ENCODE data around the gene SAP30BP. TPM values are rescaled to one million over a fixed set of nuclear protein-coding genes. Genes with fewer than 3 reads are reported as not detected.
A peak's percentile ranks its signal among the peaks of the same experiment; 100 is the strongest.

Gene SAP30BP
- polyA plus RNA-seq, 1 donor (not counting 4 experiments of a cell fraction or from before 2014, with no cell fraction given): 99.0 TPM

GRCh38 chr17:75691801-75692626 lies 24.9 kb downstream of the SAP30BP start:
- peaks cover 98% of the 10 kb centered on the region for H3K4me1 ChIP-seq (ENCODE audit: control insufficient read depth, extremely low read depth, insufficient read depth, low read length)
- H3K4me3 ChIP-seq (ENCODE audit: control insufficient read depth in 2 of 3, extremely low read depth in 1 of 3, insufficient read depth in 2 of 3, low read depth in 1 of 3, low read length in 3 of 3): no peak overlapping the region
- peak overlapping the region; percentile 73 for H3K4me2 ChIP-seq (ENCODE audit: control insufficient read depth, extremely low read depth, insufficient read depth, low read depth, low read length)
- DNase-seq (ENCODE audit: low read depth, low spot score): no peak
- H2AFZ ChIP-seq (ENCODE audit: control insufficient read depth, low read length): no peak overlapping the region
- dilution Hi-C loops (cut with MboI; ENCODE audit: extremely low pct_ligation_motif_present, low sequenced_read_pairs): no loop called here
- H3K79me2 ChIP-seq (ENCODE audit: control insufficient read depth, insufficient read depth, low read length): peaks cover 27% of the 10 kb centered on the region
- TF ChIP-seq CTCF (optimal IDR thresholded peaks at IDR 0.05 in 1 of 3, IDR thresholded peaks at IDR 0.05 in 1 of 3, conservative IDR thresholded peaks at IDR 0.05 in 1 of 3; ENCODE audit: extremely low read depth in 1 of 3, insufficient read depth in 2 of 3, low read length in 3 of 3) (no peak), EZH2 (IDR thresholded peaks at IDR 0.05; ENCODE audit: low read length) (no peak)
- H3K9ac ChIP-seq (ENCODE audit: control insufficient read depth, extremely low read depth, insufficient read depth, low read length): peak overlapping the region; percentile 38
- no peaks in the 10 kb centered on the region for H3K9me1 ChIP-seq (ENCODE audit: control insufficient read depth, extremely low read depth, insufficient read depth, low read length)
- peak overlapping the region; percentile 99 for H3K27ac ChIP-seq (ENCODE audit: control insufficient read depth, insufficient read depth, low read length)
- peaks cover 9 to 29% of the 10 kb centered on the region in 2 experiments for H3K36me3 ChIP-seq (ENCODE audit: control insufficient read depth in 2 of 2, extremely low read depth in 1 of 2, insufficient read depth in 2 of 2, low read length in 2 of 2)
- H4K20me1 ChIP-seq (ENCODE audit: control insufficient read depth, extremely low read depth, insufficient read depth, low read length): no peaks in the 10 kb centered on the region
- no peaks in the 10 kb centered on the region for H3K9me3 ChIP-seq (ENCODE audit: control insufficient read depth, low read depth, low read length)
- FAIRE-seq: no peak
- no peaks in the 10 kb centered on the region for H3K27me3 ChIP-seq (ENCODE audit: control insufficient read depth, extremely low read depth, insufficient read depth, low read length)

GRCh38 chr17:75692976-75693375 lies 25.8 kb downstream of the SAP30BP start:
- Histone ChIP-seq H3K27me3 (ENCODE audit: control insufficient read depth, extremely low read depth, insufficient read depth, low read length) (no peaks in the 10 kb centered on the region), H3K27ac (ENCODE audit: control insufficient read depth, insufficient read depth, low read length) (peak overlapping the region; percentile 86), H3K79me2 (ENCODE audit: control insufficient read depth, insufficient read depth, low read length) (peaks cover 21% of the 10 kb centered on the region), H3K4me1 (ENCODE audit: control insufficient read depth, extremely low read depth, insufficient read depth, low read length) (peaks cover 98% of the 10 kb centered on the region), H3K9me1 (ENCODE audit: control insufficient read depth, extremely low read depth, insufficient read depth, low read length) (no peaks in the 10 kb centered on the region), H3K9ac (ENCODE audit: control insufficient read depth, extremely low read depth, insufficient read depth, low read length) (peak overlapping the region; percentile 75), H3K9me3 (ENCODE audit: control insufficient read depth, low read depth, low read length) (no peaks in the 10 kb centered on the region), H3K4me2 (ENCODE audit: control insufficient read depth, extremely low read depth, insufficient read depth, low read depth, low read length) (peak overlapping the region; percentile 45), H2AFZ (ENCODE audit: control insufficient read depth, low read length) (no peak overlapping the region), H3K4me3 (ENCODE audit: control insufficient read depth in 2 of 3, extremely low read depth in 1 of 3, insufficient read depth in 2 of 3, low read depth in 1 of 3, low read length in 3 of 3) (no peak overlapping the region), H4K20me1 (ENCODE audit: control insufficient read depth, extremely low read depth, insufficient read depth, low read length) (no peaks in the 10 kb centered on the region), H3K36me3 (ENCODE audit: control insufficient read depth in 2 of 2, extremely low read depth in 1 of 2, insufficient read depth in 2 of 2, low read length in 2 of 2) (peaks cover 11 to 33% of the 10 kb centered on the region in 2 experiments)
- no peak for TF ChIP-seq EZH2 (IDR thresholded peaks at IDR 0.05; ENCODE audit: low read length)
- TF ChIP-seq CTCF (optimal IDR thresholded peaks at IDR 0.05 in 1 of 3, IDR thresholded peaks at IDR 0.05 in 1 of 3, conservative IDR thresholded peaks at IDR 0.05 in 1 of 3; ENCODE audit: extremely low read depth in 1 of 3, insufficient read depth in 2 of 3, low read length in 3 of 3): no peak
- dilution Hi-C loops (cut with MboI; ENCODE audit: extremely low pct_ligation_motif_present, low sequenced_read_pairs): no loop called here
- FAIRE-seq (no peak), DNase-seq (ENCODE audit: low read depth, low spot score) (no peak)

Measured in keratinocyte (primary cell).